GM19240 (cell line): Measurements from ENCODE around the gene EFNA3.

Source experiments
- DNase-seq: peaks from one replicate; pipeline ENCODE4 v3.0.0; 2011; ENCODE audit warnings: low spot score; ENCODE audit not compliant: insufficient read length

EFNA3 gene

GRCh38 chr1:155083052-155083541 lies 4.5 kb downstream of the EFNA3 start:
- DNase-seq = no peak

- DNase-seq = no peak
Observed at GRCh38 chr1:155083865-155084721, 5.5 kb downstream of the EFNA3 start.

DNA sequence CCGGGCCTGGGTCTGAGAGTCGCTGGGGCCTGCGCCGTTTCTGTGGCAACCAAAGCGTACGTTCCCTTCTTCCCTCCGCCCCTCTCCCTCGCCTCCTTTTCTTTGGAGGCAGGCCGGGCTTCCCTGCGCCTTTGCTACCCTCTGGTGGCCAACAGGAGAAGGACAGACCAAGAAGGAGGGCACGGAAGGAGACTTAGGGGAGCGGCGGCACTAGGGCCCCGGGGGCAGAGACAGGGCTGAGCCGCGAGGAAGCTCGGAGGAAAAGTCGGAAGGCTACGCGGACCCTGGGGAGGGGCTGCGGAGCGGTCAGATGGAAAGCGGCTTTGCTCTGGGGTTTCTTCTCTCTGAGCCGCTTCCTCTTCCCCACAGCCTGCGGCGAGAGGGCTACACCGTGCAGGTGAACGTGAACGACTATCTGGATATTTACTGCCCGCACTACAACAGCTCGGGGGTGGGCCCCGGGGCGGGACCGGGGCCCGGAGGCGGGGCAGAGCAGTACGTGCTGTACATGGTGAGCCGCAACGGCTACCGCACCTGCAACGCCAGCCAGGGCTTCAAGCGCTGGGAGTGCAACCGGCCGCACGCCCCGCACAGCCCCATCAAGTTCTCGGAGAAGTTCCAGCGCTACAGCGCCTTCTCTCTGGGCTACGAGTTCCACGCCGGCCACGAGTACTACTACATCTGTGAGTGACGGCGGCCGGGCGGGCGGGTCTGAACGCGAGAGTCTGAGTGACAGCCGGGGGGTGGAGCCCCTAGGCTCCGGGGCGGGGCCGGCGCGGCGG lies 6.3 kb downstream of the EFNA3 start:
- DNase-seq = peak; percentile 98

DNA sequence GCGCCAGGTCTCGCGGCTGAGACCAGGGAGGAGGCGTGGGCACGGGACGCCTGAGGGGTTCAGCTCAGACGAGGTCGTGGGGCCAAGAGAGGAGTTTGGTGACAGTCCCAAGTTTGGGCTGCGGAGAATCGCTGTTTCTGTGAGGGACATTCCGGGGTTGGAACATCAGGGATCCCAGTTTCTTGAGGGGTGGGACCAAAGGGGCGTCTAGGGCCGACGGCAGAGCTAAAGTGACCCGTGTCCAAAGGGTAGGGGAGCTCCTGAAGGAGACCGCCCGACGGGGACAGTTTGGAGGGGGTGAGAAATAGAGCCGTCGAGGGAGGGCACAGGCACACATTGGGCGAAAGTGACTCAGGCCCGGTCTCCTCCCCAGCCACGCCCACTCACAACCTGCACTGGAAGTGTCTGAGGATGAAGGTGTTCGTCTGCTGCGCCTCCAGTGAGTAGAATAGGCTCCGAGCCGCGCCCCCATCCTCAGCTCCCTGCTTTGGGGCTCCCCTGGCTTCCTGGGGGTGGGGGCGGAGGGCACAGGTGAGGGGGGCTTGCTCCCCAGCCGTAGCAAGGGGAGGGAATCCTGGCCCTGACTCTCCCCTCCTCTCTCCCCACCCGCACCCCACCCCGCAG lies 7.0 kb downstream of the EFNA3 start:
- no peak for DNase-seq

DNA sequence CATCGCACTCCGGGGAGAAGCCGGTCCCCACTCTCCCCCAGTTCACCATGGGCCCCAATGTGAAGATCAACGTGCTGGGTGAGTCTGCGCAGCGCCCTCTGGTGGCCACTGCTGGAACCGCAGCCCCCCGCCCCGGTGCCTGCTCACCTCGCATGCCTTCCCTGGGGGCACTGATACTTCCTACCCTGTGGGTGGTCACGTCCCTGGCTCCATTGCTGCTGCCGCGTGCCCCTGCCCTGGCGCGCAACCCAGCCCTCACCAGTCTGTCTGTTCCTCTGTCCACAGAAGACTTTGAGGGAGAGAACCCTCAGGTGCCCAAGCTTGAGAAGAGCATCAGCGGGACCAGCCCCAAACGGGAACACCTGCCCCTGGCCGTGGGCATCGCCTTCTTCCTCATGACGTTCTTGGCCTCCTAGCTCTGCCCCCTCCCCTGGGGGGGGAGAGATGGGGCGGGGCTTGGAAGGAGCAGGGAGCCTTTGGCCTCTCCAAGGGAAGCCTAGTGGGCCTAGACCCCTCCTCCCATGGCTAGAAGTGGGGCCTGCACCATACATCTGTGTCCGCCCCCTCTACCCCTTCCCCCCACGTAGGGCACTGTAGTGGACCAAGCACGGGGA lies 7.6 kb downstream of the EFNA3 start:
- DNase-seq = no peak

- no peak for DNase-seq
Observed at GRCh38 chr1:155086856-155087535, 8.4 kb downstream of the EFNA3 start.

DNA sequence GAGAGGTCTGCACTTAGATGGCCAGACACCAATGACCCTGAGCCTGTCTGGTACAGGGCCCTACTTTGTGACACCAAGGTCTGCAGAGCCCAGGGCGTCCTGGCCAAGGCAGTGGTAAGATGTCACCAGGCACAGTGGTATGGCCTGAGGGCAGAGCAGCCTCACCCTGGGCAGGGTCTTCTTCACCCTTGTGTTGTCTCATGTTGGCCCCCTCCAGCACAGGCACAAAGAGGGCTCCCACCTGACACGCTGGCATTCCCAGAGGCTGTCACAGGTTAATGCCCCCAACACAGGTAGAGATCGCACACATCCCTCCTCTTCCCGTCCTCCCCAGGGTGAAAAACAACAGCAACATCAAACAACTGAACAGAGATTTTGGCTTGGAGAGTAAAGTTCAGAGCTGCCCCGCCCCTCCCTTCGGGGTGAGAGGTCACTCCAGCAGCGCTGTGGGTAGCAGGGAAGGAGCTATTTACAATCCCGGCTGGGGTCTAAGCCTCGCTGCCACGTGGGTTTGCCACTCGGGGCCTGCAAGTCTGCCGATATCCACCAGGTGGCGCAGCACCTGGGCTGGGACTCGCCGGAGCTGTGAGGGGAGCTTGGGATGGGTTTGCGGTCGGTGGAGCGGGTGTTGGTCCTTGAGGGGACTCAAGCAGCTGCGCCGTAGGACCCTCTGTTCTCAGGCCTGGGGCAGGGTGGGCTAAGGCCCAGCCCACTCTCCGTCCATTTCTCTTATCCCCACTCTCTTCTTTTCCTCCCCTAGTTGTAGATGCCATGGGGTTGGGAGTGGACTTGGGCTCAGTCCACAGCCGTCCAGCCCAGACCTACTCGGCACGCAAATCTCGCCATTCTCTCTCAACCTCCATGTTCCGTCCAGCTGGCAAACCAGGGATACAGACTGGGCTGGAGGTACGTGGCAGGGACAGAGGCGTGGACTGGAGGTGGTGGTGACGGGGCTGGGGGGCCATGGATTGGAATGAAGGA lies 12.7 kb downstream of the EFNA3 start:
- DNase-seq = no peak

GRCh38 chr1:155092131-155092530 lies 13.5 kb downstream of the EFNA3 start:
- DNase-seq = no peak

- DNase-seq = no peak
Observed at GRCh38 chr1:155092641-155093040, 14.0 kb downstream of the EFNA3 start.

GRCh38 chr1:155093911-155094621 lies 15.4 kb downstream of the EFNA3 start:
- no peak for DNase-seq

GRCh38 chr1:155094622-155094948 lies 15.9 kb downstream of the EFNA3 start:
- DNase-seq = no peak

GRCh38 chr1:155099331-155099730 lies 20.7 kb downstream of the EFNA3 start:
- DNase-seq = no peak

DNA sequence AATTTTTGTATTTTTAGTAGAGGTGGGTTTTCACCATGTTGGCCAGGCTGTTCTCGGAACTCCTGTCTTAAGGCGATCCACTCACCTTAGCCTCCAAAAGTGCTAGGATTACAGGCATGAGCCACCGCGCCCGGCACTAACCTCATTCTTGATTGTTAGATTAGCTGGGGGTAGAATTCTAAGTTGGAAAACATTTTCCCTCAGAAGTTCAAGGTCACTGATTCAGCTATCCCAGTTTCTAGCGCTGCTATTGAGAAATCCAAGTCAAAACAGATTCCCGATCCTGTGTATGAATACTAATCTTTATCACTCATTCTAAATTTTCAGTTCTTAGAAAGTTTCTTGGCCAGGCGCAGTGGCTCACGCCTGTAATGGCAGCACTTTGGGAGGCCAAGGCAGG lies 24.7 kb downstream of the EFNA3 start:
- DNase-seq = no peak

DNA sequence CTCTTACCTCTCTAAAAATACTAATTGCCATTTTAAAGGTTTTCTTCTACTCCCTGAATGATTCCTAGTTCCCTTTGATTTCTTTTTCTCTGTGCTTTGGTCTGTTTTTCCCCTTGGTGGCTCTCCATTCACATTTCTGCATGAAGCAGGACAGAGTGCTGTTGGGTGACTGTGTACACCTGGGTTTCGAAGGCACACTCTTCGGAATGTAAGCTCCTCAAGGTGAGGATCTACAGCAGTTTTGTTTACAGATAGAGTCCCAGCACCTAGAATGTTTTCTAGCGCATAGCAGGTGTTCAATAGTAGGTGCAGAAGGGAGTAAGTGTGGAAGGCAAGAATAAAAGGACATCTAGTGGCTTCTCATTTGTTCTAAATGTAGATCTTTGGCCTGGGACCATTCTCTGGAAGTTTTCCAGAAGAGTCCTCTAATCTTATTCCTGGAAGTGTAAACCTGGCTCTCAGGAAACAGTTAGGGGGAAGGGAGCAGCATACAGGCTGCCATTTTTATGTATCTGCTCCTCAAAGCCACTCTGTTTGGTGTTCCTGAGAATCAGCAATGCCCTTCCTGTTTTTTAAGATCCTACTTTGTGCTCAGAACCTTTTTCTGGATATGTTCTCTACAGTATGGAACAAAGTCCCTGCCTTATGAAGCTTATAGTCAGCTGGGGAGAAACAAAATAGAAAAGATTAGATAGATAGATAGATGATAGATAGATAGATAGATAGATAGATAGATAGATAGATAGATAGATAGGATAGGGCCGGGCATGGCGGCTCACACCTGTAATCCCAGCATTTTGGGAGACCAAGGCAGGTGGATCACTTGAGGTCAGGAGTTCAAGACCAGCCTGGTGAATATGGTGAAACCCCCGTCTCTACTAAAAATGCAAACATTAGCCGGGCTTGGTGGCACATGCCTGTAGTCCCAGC lies 26.2 kb downstream of the EFNA3 start:
- DNase-seq = no peak

DNA sequence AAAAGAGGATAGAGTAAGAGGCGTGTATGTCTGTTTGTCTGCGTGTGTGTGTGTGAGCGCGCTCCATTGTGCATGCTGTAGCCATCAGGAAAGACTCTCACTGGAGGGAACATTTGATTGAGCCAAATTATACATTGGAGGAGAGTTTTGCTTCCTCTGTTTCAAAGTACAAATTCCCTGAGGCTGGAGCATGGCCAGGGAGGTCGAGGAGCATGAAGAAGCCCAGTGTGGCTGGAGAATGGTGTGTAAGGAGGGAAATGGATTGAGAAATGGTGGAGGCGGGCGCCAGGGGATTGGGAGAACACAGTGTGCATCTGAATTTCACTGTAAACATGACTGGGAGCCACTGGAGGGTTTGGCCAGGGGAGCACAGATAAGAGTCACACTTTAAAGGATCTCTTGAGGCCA lies 27.0 kb downstream of the EFNA3 start:
- no peak for DNase-seq

GRCh38 chr1:155106862-155107261 lies 28.2 kb downstream of the EFNA3 start:
- DNase-seq = no peak

DNA sequence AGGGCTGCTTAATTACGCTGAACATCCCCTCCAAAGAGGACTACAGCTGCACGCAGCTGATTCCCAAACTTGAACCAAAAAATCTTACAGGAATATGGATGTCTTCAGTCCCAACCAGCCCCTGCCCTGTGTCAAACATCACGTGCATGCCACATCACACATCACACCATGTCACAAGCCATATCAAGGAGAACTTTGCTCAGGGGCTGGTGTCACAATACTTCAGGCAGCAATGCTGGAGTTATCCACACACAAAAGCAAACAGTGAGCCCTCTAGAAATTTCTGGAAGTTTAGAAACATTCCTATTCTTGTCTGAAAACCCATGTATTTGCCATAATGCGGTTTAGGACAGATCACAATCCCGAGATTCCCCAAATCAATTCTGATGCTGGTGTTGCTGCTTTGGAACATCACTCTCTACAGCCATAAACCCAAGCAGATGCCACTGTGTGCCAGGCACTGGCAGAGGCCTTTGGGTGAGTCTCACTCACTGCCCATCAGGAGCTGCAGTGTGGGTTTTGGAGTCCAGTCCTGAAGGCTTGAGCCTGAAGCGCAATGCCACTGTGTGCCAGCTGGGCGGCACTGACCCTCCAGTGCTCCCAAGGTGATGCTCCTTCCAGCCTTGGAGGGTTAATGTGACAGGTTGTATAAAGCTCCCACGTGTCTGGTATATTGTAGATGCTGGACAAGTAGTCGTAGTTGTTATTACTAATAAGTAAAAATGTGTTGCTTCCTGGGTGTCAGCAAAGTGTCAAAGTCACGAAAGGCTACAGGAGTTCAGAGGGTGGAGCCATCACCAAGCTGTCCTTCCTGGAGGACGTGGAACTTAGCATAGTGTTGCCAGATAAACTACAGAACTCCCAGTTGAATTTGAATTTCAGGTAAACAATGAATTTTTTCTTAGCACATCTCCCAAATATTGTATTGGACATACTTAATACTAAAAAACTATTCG lies 28.9 kb downstream of the EFNA3 start:
- no peak for DNase-seq
